MM.1S (cell line): ENCODE data around the gene KCNA3.

Source experiments
- DNase-seq: peaks from one replicate; pipeline ENCODE4 v3.0.0-alpha.2; 2015
- H2AFZ ChIP-seq: fragments of 300-600 bp; sonication (generic); 2 replicates; pipeline ENCODE4 v1.6.0; 2016; ENCODE audit warnings: antibody characterized with exemption, low read length
- H3F3A ChIP-seq: fragments of 300-600 bp; sonication (generic); 2 replicates; pipeline ENCODE4 v1.6.1; 2016; ENCODE audit warnings: mild to moderate bottlenecking, antibody characterized with exemption, low read length, moderate library complexity, mixed read lengths; ENCODE audit not compliant: insufficient read depth
- H3K27ac ChIP-seq: fragments of 300-600 bp; sonication (generic); 2 replicates; pipeline ENCODE4 v1.5.1; 2016; ENCODE audit warnings: mild to moderate bottlenecking, low read length
- H3K27me3 ChIP-seq: fragments of 300-600 bp; sonication (generic); replicated peaks from 2 replicates; pipeline ENCODE4 v1.6.0; 2016; ENCODE audit warnings: low read length; ENCODE audit not compliant: insufficient read depth
- H3K36me3 ChIP-seq: fragments of 300-600 bp; sonication (generic); replicated peaks from 2 replicates; pipeline ENCODE4 v1.6.1; 2016; ENCODE audit warnings: mild to moderate bottlenecking, low read length, mixed read lengths; ENCODE audit not compliant: insufficient read depth
- H3K4me1 ChIP-seq: fragments of 300-600 bp; sonication (generic); 2 replicates; pipeline ENCODE4 v1.6.1; 2016; ENCODE audit warnings: low read length, mixed read lengths
- H3K4me2 ChIP-seq: fragments of 300-600 bp; sonication (generic); 2 replicates; pipeline ENCODE4 v1.6.0; 2016; ENCODE audit warnings: low read depth, low read length
- H3K4me3 ChIP-seq: fragments of 300-600 bp; sonication (generic); 2 replicates; pipeline ENCODE4 v1.5.1; 2016; ENCODE audit warnings: low read length, mixed read lengths
- H3K79me2 ChIP-seq: fragments of 300-600 bp; sonication (generic); 2 replicates; pipeline ENCODE4 v1.6.1; 2016; ENCODE audit warnings: mixed run types, low read length, mixed read lengths
- H3K9ac ChIP-seq: fragments of 300-600 bp; sonication (generic); 2 replicates; pipeline ENCODE4 v1.6.1; 2016; ENCODE audit warnings: low read length, mixed read lengths
- H3K9me2 ChIP-seq: fragments of 300-600 bp; sonication (generic); replicated peaks from 2 replicates; pipeline ENCODE4 v1.6.1; 2016; ENCODE audit warnings: mild to moderate bottlenecking, low read length, mixed read lengths; ENCODE audit not compliant: insufficient read depth
- H3K9me3 ChIP-seq: fragments of 300-600 bp; sonication (generic); replicated peaks from 2 replicates; pipeline ENCODE4 v1.6.1; 2016; ENCODE audit warnings: mild to moderate bottlenecking, low read length, mixed read lengths; ENCODE audit not compliant: insufficient read depth
- H4K20me1 ChIP-seq: fragments of 300-600 bp; sonication (generic); 2 replicates; pipeline ENCODE4 v1.6.1; 2016; ENCODE audit warnings: mild to moderate bottlenecking, low read length, moderate library complexity, mixed read lengths; ENCODE audit not compliant: insufficient read depth
- EZH2 ChIP-seq: fragments of 300-600 bp; sonication (generic); optimal IDR thresholded peaks from 2 replicates; pipeline ENCODE3; 2017; ENCODE audit warnings: low read depth, mild to moderate bottlenecking, antibody characterized with exemption, low read length, mixed read lengths
- EZH2phosphoT487 ChIP-seq: fragments of 300-600 bp; sonication (generic); IDR thresholded peaks from 2 replicates; pipeline ENCODE4 v1.6.1; 2018; ENCODE audit warnings: antibody characterized with exemption, low read length
- TF ChIP-seq, protein P1 (sequence below): fragments of 300-600 bp; sonication (generic); IDR thresholded peaks from 2 replicates; pipeline ENCODE4 v1.5.1; 2016; ENCODE audit warnings: antibody characterized with exemption, low read length, mixed read lengths

Gene KCNA3

DNA sequence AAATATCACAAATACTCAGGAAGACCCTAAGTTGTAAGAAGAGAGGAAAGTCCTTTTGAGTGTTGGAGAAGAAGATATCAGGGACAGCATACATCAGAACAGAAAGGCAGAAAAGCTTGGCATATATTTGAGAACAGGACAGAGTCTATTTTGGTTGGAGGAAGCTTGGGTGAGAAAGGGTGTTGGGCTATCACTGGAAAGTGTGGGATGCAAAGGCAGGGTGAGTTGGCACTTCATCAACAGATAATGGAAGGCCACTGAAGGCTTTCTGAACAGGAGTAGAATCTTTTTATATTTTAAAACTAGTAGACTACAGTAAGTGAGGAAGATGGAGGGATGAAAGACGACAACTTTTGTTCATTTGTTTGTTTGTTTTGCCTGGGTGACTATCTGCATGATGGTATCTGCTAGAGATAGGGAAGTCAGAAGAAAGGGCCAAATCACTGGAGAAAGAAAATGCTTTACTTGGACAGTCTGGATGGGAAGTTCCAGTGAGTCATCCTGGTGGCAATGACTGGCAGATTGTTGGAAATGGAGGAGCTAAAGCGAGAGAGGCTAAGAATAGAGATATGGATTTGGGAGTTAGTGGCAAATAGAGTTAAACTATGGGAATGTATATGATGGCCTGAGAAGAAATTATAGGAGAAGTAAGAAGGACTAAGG is 34.9 kb downstream of the KCNA3 start:
- Histone ChIP-seq H3K9ac (no peak overlapping the region), H3K9me2 (no peaks in the 10 kb centered on the region), H3K79me2 (no peaks in the 10 kb centered on the region), H3K27me3 (no peaks in the 10 kb centered on the region), H4K20me1 (no peaks in the 10 kb centered on the region), H3K4me1 (peaks cover 51% of the 10 kb centered on the region), H3K9me3 (no peaks in the 10 kb centered on the region), H3K27ac (no peak overlapping the region), H2AFZ (no peak overlapping the region), H3K4me3 (no peak overlapping the region), H3K36me3 (no peaks in the 10 kb centered on the region), H3F3A (peaks cover 29% of the 10 kb centered on the region), H3K4me2 (no peak overlapping the region)
- TF ChIP-seq EZH2 = no peak
- TF ChIP-seq, protein P1, sequence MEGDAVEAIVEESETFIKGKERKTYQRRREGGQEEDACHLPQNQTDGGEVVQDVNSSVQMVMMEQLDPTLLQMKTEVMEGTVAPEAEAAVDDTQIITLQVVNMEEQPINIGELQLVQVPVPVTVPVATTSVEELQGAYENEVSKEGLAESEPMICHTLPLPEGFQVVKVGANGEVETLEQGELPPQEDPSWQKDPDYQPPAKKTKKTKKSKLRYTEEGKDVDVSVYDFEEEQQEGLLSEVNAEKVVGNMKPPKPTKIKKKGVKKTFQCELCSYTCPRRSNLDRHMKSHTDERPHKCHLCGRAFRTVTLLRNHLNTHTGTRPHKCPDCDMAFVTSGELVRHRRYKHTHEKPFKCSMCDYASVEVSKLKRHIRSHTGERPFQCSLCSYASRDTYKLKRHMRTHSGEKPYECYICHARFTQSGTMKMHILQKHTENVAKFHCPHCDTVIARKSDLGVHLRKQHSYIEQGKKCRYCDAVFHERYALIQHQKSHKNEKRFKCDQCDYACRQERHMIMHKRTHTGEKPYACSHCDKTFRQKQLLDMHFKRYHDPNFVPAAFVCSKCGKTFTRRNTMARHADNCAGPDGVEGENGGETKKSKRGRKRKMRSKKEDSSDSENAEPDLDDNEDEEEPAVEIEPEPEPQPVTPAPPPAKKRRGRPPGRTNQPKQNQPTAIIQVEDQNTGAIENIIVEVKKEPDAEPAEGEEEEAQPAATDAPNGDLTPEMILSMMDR = no peak
- TF ChIP-seq EZH2phosphoT487 = no peak
- no peak for DNase-seq

DNA sequence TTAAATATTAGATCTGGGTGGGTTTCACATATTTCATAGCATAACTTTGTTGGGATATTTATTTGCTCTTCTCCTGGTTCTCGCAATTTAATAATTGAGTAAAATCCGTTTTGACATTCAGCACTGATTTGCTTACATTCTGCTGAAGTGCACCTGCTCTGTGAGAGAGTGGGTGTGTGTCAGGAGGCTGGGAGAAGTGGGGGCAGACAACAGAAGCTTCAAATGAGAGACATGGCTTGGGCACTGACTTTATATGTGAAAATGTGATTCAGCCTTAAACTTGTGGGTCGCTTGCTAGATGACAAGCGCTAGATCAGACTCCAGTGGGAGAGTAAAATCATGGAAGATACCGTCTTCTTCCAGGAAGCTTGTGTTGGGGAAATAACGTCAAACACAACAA is 36.2 kb downstream of the KCNA3 start:
- no peaks in the 10 kb centered on the region for H3K27me3 ChIP-seq
- H2AFZ ChIP-seq = no peak overlapping the region
- no peak for TF ChIP-seq EZH2phosphoT487
- TF ChIP-seq, protein P1 = no peak
- TF ChIP-seq EZH2 = no peak
- no peak overlapping the region; the same call in 1 of the 2 replicates for H3K9ac ChIP-seq
- H3K9me3 ChIP-seq = no peaks in the 10 kb centered on the region
- no peaks in the 10 kb centered on the region for H4K20me1 ChIP-seq
- no peaks in the 10 kb centered on the region for H3K36me3 ChIP-seq
- peak overlapping the region; percentile 43; the same call in 1 of the 2 replicates for H3K4me2 ChIP-seq
- H3K4me1 ChIP-seq = peaks cover 63% of the 10 kb centered on the region
- no peak overlapping the region for H3K4me3 ChIP-seq
- peak overlapping the region; percentile 100; the same call in 1 of the 2 replicates for H3K27ac ChIP-seq
- no peak for DNase-seq
- H3F3A ChIP-seq = peaks cover 41% of the 10 kb centered on the region
- no peaks in the 10 kb centered on the region for H3K79me2 ChIP-seq
- H3K9me2 ChIP-seq = no peaks in the 10 kb centered on the region

DNA sequence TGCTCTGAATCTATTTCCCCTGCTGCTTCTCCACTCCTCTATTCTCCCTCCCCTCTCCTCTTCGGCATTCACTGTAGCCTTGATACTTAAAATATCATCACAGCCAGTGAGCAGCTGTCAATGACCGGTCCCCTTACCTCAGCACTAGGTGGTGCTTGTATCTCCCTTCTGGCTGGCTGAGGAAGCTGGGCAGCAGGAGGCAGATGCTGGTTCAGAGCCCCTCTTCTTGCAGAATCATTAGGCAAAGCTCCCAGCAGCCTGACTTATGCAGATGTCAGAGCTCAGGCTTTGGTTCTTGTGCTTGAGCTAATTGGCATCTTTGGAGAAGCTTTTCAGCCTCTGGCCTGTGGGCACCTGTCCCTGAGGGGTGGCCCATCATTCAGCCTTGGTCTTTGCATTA is 36.7 kb downstream of the KCNA3 start:
- Histone ChIP-seq H3K4me1 (peaks cover 68% of the 10 kb centered on the region), H3K27me3 (no peaks in the 10 kb centered on the region), H3K27ac (peak overlapping the region; percentile 100), H3K9me3 (no peaks in the 10 kb centered on the region), H3K36me3 (no peaks in the 10 kb centered on the region), H3K9me2 (no peaks in the 10 kb centered on the region), H4K20me1 (no peaks in the 10 kb centered on the region), H3K4me3 (no peak overlapping the region), H3K4me2 (peak overlapping the region; percentile 43), H2AFZ (no peak overlapping the region), H3K79me2 (peaks cover 3% of the 10 kb centered on the region), H3K9ac (peak overlapping the region; percentile 45; the same call in 1 of the 2 replicates), H3F3A (peaks cover 46% of the 10 kb centered on the region)
- TF ChIP-seq EZH2 (no peak), EZH2phosphoT487 (no peak)
- TF ChIP-seq, protein P1 = peak; percentile 27
- DNase-seq = peak; percentile 53
